SK-N-SH (cell line): Measurements from ENCODE around the gene POC1B.

ENCODE experiments used
- EP300 ChIP-seq, 2 experiments: IDR thresholded peaks; 2 replicates each; pipeline versions ENCODE4 v1.4.0 to v1.6.1; 2012; ENCODE audit warnings: borderline replicate concordance in 1 of 2, low read depth in 1 of 2, low read length in 1 of 2
- FOXM1 ChIP-seq: IDR thresholded peaks from 2 replicates; pipeline ENCODE4 v1.4.0; 2012; ENCODE audit warnings: low read depth, mild to moderate bottlenecking
- NFIC ChIP-seq: IDR thresholded peaks from 2 replicates; pipeline ENCODE4 v1.4.0; 2012; ENCODE audit warnings: borderline replicate concordance
- SIN3A ChIP-seq: IDR thresholded peaks from 2 replicates; pipeline ENCODE4 v1.6.1; 2012; ENCODE audit warnings: low read depth, mild to moderate bottlenecking, low read length, moderate library complexity, borderline replicate concordance
- TF ChIP-seq, protein P1 (sequence below): fragments of 200-600 bp; sonication (generic); IDR thresholded peaks from 2 replicates; pipeline ENCODE4 v1.6.1; 2017; ENCODE audit warnings: antibody characterized with exemption, mild to moderate bottlenecking, moderate library complexity
- TF ChIP-seq, protein P2 (sequence below): fragments of 150-350 bp; IDR thresholded peaks from 2 replicates; pipeline ENCODE4 v1.6.1; 2017; ENCODE audit warnings: antibody characterized with exemption, low read length, low read depth, borderline replicate concordance

DNA sequence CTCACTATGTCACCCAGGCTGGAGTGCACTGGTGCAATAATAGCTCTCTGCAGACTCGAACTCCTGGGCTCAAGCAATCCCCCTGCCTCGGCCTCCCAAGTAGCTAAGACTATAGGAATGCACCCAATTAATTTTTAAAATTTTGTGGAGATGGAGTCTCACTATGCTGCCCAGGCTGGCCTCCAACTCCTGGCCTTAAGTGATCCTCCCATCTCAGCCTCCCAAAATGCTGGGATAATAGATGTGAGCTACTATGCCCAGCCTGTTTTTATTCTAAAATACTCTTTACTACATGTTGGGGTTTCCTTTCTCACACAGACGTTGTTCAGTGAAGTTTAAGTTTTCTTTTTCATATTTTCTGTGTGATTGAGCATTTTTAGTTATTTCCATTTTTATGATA, 112.6 kb downstream of the POC1B start:
- TF ChIP-seq, protein P1, sequence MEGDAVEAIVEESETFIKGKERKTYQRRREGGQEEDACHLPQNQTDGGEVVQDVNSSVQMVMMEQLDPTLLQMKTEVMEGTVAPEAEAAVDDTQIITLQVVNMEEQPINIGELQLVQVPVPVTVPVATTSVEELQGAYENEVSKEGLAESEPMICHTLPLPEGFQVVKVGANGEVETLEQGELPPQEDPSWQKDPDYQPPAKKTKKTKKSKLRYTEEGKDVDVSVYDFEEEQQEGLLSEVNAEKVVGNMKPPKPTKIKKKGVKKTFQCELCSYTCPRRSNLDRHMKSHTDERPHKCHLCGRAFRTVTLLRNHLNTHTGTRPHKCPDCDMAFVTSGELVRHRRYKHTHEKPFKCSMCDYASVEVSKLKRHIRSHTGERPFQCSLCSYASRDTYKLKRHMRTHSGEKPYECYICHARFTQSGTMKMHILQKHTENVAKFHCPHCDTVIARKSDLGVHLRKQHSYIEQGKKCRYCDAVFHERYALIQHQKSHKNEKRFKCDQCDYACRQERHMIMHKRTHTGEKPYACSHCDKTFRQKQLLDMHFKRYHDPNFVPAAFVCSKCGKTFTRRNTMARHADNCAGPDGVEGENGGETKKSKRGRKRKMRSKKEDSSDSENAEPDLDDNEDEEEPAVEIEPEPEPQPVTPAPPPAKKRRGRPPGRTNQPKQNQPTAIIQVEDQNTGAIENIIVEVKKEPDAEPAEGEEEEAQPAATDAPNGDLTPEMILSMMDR, result no peak
- no peak for TF ChIP-seq SIN3A
- no peak for TF ChIP-seq EP300 (IDR thresholded peaks at IDR 0.05; ENCODE audit: borderline replicate concordance in 1 of 2, low read depth in 1 of 2, low read length in 1 of 2)
- TF ChIP-seq FOXM1, result no peak
- TF ChIP-seq NFIC, result no peak
- TF ChIP-seq, protein P2, sequence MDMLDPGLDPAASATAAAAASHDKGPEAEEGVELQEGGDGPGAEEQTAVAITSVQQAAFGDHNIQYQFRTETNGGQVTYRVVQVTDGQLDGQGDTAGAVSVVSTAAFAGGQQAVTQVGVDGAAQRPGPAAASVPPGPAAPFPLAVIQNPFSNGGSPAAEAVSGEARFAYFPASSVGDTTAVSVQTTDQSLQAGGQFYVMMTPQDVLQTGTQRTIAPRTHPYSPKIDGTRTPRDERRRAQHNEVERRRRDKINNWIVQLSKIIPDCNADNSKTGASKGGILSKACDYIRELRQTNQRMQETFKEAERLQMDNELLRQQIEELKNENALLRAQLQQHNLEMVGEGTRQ, result no peak
